Astrocyte of the cerebellum (primary cell): ENCODE results near the gene ELF3.

ENCODE experiments used
- DNase-seq: peaks from one replicate; pipeline ENCODE4 v3.0.0-alpha.2; 2011; ENCODE audit warnings: low read depth
- H3K4me3 ChIP-seq: 2 replicates; pipeline ENCODE4 v1.5.1; 2011; ENCODE audit warnings: mild to moderate bottlenecking, low read depth, low read length, moderate library complexity
- in situ Hi-C: cut with HindIII; loops from 2 replicates; pipeline ENCODE4 v1.10.0; 2017; ENCODE audit warnings: low sequenced_read_pairs
- TF ChIP-seq, protein P1 (sequence below): IDR thresholded peaks from 2 replicates; pipeline ENCODE4 v1.5.1; 2012; ENCODE audit warnings: low read length, low read depth, moderate library complexity, mild to moderate bottlenecking; ENCODE audit errors: missing control alignments

The ELF3 gene

DNA sequence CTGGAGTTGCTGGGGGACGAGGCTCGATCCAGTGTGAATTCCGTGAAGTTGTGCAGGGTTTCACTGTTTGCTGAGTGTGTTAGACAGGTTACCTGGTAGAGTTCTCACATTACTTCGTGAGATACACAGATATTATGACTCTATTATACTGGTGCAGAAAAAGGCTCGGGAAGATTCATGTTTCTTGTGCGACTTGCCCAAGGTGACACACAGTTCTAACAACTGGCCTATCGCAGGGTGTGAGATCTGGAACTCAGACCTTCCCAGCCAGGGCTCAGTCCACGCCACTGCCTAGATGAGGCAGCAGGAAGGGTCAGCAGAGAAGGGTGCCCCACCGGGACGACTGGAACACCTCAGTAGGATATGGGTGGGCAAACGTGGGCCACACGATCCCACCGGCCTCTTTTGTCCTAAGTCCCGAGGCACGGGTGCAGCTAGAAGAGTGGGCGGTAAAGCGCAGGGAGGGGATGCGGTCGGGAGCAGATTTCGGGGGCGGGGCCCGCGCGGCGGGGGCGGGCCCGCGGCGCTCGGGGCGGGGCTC lies 28.2 kb upstream of the ELF3 start:
- in situ Hi-C loops: no loop called here
- TF ChIP-seq, protein P1, sequence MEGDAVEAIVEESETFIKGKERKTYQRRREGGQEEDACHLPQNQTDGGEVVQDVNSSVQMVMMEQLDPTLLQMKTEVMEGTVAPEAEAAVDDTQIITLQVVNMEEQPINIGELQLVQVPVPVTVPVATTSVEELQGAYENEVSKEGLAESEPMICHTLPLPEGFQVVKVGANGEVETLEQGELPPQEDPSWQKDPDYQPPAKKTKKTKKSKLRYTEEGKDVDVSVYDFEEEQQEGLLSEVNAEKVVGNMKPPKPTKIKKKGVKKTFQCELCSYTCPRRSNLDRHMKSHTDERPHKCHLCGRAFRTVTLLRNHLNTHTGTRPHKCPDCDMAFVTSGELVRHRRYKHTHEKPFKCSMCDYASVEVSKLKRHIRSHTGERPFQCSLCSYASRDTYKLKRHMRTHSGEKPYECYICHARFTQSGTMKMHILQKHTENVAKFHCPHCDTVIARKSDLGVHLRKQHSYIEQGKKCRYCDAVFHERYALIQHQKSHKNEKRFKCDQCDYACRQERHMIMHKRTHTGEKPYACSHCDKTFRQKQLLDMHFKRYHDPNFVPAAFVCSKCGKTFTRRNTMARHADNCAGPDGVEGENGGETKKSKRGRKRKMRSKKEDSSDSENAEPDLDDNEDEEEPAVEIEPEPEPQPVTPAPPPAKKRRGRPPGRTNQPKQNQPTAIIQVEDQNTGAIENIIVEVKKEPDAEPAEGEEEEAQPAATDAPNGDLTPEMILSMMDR: no peak
- peak overlapping the region; percentile 70 for H3K4me3 ChIP-seq
- no peak for DNase-seq

DNA sequence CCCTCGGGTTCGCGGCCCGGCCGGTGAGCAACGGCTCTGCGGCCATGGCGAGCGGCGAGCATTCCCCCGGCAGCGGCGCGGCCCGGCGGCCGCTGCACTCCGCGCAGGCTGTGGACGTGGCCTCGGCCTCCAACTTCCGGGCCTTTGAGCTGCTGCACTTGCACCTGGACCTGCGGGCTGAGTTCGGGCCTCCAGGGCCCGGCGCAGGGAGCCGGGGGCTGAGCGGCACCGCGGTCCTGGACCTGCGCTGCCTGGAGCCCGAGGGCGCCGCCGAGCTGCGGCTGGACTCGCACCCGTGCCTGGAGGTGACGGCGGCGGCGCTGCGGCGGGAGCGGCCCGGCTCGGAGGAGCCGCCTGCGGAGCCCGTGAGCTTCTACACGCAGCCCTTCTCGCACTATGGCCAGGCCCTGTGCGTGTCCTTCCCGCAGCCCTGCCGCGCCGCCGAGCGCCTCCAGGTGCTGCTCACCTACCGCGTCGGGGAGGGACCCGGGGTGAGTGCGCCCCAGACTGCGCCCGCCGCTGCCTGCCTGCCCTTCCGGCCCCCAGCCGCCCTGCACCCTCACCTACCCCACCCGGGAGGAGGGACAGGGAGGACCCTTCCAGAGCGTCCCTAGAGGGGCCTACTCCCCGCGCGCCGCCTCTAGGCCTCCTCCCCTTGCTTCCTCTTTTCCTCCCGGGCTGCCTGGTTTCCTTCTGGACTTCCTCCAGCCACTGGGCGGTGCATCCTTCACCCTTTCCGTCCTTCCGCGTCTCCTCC lies 27.6 kb upstream of the ELF3 start, which contains the start of gene RNPEP:
Gene RNPEP (plus strand): TSS at position 26 of the 757 bp plus-strand sequence. CDS start 19 bp downstream, at position 45.
- TF ChIP-seq, protein P1: no peak
- in situ Hi-C loops: no loop called here
- DNase-seq: peak; percentile 26
- peak within 1 kb of the TSS; percentile 70 for H3K4me3 ChIP-seq

DNA sequence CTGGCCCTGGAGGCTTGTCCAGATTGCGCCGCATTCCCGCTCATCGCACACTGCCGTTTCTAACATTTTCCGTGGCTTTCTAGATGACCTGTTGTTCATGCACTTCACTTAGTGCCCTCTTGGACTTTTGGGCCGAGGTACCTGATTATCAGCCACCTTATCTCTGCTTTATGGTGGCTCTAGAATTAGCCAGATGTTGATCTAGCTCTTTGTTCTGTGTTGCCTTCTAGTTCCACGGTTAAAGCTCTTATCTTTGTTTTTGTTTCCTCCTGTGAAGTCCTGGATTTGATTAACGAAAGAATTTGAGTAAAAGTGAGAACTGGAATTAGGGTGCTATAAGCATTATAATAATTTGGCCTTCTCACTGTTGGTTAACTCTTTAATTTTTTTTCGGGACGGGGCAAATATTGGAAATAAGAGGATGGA lies 27.0 kb upstream of the ELF3 start:
- no peak for DNase-seq
- in situ Hi-C loops: no loop called here

DNA sequence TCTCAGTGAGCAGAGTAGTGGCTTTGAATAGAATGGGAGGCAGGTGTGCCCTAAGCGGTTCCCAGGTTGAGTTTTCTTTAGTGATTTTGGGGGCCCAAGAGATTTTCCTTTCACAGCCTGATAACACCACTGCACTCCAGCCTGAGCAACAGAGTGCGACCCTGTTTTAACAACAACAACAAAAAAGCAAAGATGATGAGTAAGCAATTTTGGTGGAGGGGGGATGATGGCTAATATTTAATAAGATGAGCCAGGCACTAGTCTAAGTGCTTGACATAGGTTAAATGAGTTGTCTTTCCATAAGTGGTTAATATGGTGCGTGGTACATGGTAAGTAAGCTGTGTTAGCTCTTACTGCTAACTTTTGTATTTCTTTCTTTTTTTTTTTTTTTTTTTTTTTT lies 25.9 kb upstream of the ELF3 start:
- TF ChIP-seq, protein P1: no peak
- in situ Hi-C loops: no loop called here
- no peak overlapping the region for H3K4me3 ChIP-seq
- no peak for DNase-seq

More for the DNA sequence above, 27.0 kb upstream of the ELF3 start:
- peak overlapping the region; percentile 70 for H3K4me3 ChIP-seq
- TF ChIP-seq, protein P1: peak; percentile 3

DNA sequence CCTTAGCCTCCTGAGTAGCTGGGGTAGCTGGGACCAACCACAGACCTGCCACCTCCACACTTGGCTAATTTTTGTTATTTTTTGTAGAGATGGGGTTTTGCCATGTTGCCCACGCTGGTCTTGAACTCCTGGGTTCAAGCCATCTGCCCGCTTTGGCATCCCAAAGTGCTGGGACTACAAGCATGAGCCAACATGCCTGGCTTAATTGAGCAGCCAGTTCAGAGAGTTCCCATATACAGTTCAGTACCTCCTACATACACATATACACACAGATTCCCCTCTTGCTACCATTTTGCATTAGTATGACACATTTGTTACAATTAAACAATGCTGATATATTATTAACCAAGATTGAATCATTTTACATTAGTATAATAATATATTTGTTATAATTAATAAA lies 25.0 kb upstream of the ELF3 start:
- in situ Hi-C loops: no loop called here
- H3K4me3 ChIP-seq: no peak overlapping the region
- DNase-seq: no peak
- TF ChIP-seq, protein P1: no peak

DNA sequence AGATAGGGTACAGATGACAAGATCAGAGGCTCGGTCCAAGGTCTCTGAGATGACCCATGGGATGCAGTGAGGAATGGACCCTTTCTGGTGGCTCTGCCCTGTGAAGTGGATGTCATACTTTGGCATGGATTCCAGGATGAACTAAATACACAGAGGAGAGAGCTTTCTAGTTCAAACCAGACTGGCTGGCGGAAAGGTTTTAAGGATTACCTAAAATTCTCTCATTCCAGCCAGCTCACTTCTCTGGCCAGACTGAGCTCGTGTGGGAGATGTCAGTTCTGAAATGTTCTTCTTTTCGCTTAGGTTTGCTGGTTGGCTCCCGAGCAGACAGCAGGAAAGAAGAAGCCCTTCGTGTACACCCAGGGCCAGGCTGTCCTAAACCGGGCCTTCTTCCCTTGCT lies 21.8 kb upstream of the ELF3 start:
- H3K4me3 ChIP-seq: no peak overlapping the region
- no peak for DNase-seq
- in situ Hi-C loops: no loop called here
- TF ChIP-seq, protein P1: no peak
